GM18505 (cell line): ENCODE measurements around the gene RPL9.
"Not testable (repeated sequence)": the region's sequence is repeated elsewhere in the genome, so short reads cannot be mapped to it uniquely, and the experiment has no call there.

ENCODE experiments used
- ATAC-seq: cut with Tn5 transposase; IDR thresholded peaks from one replicate; pipeline ENCODE4 v1.9.1; 2021; ENCODE audit not compliant: unreplicated experiment
- POLR2A ChIP-seq: IDR thresholded peaks from 4 replicates; pipeline ENCODE4 v1.6.1; 2011; ENCODE audit warnings: borderline replicate concordance; ENCODE audit not compliant: insufficient read depth, insufficient read length; ENCODE audit errors: extremely low read depth

The RPL9 gene

DNA sequence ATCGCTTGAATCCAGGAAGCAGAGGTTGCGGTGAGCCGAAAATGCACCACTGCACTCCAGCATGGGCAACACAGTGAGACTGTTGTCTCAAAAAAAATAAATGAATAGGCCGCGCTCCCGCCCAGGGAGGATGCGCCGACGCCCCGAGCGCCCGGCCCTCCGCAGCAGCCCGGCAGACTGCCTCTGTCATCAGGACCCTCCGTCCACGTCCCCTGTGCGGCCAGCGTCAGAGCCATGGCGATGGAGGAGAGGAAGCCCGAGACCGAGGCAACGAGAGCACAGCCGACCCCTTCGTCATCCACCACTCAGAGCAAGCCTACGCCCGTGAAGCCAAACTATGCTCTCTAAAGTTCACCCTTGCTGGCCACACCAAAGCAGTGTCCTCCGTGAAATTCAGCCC is 21.5 kb upstream of the RPL9 start:
- ATAC-seq, result no peak
- no peak for TF ChIP-seq POLR2A

DNA sequence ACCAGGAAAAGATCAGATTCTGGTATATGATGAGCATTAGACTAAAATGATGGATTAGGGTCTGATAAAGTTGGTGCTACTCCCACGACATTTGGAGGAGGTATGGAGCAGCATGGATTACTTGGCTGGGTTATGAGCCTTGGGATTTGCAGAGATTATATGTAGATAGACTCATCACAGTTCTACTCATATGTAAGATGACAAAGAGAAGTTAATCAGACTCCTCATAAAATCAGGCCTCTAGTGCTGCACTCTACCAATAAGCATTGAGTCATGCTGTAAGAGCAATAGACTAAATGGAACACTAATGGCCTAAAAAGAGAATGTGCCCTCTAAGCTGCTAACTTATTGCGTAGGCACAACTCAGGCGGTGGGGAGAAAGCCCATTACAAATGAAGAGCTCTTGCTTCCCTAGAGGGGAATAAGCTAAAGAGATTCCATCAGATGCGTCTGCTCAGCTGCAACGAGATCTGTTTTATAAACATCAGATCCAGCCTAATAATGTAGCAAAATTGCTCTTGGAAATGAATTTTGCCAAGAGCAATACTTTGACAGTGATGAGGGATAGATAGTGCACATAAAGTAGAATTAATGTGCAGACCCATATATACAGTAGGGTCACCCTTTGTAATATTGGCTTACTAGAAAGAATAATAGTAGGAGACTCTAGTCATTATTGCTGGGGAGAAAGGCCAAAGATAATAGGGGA is 17.6 kb upstream of the RPL9 start:
- TF ChIP-seq POLR2A, result no peak
- ATAC-seq, result no peak

DNA sequence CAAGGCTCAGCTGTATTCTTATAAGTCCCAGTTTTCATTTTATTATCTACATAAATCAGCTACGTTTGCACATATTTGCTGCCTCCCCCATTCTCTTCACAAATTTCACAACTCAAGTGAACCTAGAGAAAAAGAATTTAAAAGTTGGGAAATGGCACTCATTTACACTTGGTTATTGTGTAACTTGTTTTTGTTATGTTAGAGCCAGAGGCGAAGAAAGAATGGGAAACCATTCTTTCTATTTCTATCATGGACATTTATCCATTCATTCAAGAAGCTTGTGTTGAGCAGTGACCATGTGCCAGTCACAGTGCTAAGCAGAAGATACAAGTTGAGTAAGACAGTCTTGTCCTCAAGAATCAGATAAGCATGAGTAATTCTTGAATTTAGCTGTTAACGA is 13.7 kb upstream of the RPL9 start:
- no peak for TF ChIP-seq POLR2A
- no peak for ATAC-seq

DNA sequence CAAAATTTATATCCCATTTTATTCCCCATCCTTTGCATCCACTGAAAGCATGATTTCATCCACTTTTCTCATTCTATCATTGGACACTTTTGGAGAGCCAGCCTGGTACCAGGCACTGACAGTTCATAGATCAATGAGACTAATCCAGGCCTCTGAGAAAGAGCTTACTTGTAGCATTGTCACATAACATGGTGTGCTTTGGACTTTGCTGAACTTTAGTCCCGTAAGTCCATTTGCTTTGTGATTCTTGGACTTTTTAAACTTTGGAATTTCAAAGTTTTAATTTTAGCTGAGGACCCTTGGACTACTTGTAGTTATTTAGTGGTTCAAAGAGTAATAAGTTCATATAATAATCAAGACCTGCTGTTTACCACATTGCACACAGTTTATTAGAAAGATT is 11.7 kb upstream of the RPL9 start:
- no peak for ATAC-seq
- TF ChIP-seq POLR2A, result no peak

DNA sequence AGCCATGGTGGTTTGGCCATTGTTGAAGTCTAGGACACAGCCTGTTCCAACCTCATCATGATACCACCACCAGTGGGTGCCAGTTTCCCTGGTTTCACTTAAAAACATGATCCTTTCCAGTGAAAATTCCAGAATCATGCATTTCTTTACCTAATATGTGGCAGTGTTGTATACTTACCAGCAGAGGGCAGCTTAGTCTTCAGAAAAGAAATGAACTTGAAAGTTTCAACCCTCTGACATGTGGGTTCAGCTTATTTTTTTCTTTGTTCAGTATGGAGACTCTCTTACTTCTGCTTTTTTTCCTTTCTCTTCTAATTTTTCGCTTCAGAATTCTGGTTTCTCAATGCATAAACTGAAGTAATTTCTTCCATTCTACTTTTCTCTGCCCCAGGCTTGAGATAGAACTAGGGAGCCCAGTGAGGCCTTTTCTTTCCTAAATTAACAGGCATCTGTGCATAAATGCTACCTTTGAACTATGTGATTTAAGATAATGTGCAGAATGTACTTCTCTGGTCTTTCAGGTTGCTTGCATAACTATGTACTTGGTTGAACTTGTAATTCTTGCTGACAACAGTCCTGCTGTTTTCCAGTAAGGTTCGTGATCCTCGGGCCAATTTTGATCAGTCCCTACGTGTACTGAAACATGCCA is 10.8 kb upstream of the RPL9 start:
- TF ChIP-seq POLR2A, result no peak
- peak; percentile 85 for ATAC-seq

DNA sequence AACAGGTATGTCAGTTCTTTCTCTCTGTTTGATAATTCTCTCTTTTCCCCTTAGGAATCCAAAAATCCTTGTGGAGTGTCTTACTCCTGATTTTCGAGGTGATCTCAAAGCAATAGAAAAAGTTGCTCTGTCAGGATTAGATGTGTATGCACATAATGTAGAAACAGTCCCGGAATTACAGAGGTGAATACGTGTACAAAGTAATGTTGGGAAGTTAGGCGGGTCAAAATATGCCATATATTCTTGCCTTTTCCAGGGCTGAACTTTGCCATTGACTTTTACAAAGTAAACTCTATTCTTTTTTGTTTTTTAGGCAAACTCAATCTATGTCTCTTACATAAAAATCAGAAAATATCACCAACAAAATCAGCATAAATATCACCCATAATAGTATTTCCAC is 8.7 kb upstream of the RPL9 start:
- ATAC-seq, result no peak
- TF ChIP-seq POLR2A, result no peak

DNA sequence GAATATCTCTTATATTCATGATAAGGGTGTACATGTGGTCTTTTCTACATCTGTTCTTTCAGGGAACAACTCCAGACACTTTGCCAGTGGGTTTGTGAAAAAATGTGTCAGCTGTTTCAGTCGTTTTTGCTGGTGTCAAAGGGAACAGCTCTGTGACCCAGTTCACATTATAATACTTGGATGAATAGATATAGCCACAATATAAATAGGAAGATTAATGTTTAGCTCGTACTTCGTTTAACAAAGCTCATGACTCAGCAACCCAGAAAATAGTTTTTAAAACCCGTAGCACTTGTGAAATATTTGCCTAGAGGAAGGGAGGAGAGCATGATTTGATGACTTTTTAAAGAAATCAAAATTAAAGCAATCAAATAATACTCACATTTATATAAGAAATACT is 8.0 kb upstream of the RPL9 start:
- TF ChIP-seq POLR2A, result no peak
- no peak for ATAC-seq

DNA sequence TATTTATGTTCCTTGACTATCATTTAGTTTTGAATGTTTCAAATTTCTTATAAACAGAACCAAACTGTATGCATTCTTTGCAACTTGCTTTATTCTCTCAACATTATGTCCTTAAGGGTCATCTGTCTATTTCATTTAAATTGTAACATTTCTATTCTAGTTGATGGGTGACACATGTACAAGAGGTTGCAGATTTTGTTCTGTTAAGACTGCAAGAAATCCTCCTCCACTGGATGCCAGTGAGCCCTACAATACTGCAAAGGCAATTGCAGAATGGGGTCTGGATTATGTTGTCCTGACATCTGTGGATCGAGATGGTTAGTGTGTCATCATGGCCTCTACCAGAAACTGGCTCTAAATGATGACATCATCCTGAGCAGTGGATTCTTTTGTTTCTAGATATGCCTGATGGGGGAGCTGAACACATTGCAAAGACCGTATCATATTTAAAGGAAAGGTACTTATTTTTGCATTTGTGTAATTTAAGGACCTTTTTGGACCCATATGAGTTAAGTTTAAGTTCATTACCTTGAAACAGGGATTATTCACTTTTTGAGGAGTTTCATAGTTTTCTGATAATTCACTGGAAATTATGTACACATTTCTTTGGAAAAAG is 6.3 kb upstream of the RPL9 start:
- ATAC-seq, result no peak
- TF ChIP-seq POLR2A, result no peak

DNA sequence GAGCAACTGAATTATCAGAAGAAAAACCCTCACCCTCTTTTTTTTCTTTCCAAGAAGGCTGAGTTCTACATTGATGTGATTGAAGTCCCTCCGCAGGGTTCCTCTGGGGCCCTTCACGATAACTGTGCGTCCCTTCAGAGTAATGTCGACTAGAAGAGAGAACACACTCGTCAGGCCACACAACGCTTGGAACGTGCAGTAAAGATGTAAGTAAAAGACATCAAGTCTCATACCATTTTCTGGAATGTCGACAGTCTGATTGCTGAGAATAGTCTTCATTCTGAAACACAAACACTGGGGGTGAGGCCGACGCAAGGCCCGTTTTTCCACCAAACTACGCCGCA is 589 bp downstream of the RPL9 start:
- not testable (repeated sequence) for ATAC-seq

DNA sequence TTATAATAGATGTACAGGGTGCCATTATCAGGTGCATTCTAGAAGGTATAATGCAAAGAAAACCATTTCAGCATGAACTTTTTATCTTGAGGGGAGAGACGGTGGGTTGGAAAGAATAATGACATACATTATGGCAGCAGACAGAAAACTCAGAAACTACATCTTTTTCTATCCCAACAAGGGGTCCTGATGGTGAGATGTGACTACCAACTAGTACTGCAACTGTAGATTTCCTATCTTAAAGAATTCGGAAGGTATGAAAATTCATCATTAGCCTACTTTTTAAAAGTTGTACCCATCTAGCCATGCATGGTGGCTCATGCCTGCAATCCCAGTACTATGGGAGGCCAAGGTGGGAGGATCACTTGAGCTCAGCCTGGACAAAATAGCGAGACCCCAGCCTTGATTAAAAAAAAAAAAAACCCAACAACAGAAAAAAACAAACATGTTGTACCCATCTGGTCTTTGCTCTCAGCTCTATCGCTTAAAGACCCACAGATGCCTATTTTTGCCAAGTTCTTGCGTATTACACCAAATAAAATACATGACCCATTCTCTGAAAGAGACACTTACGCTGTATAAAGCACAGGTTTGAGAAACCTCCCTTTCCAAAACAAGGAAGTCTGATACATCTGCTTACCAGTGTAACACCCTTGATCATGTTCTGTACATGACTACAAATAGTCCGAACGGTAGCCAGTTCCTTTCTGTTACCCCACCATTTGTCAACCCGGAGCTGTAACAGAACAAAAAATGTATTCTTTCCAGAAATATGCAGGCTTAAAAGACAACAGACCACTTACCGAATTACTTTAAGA is 1.6 kb downstream of the RPL9 start:
- no peak for TF ChIP-seq POLR2A
- no peak for ATAC-seq

DNA sequence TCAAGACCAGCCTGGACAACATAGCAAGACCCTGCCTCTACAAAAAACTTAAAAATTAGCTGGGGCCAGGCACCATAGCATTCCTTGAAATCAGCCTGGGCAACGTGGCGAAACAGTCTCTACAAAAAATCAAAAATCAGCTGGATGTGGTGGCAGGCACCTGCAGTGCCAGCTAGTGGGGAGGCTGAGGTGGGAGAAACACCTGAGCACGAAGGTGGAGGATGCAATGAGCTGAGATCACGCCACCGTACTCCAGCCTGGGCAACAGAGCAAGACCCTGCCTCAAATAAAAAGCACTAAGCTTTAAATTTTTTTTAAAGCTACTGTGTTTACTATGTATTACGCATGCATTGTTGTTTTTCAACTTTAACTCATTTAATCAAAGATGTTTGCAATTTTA is 3.2 kb downstream of the RPL9 start:
- ATAC-seq, result no peak
- TF ChIP-seq POLR2A, result peak; percentile 16

DNA sequence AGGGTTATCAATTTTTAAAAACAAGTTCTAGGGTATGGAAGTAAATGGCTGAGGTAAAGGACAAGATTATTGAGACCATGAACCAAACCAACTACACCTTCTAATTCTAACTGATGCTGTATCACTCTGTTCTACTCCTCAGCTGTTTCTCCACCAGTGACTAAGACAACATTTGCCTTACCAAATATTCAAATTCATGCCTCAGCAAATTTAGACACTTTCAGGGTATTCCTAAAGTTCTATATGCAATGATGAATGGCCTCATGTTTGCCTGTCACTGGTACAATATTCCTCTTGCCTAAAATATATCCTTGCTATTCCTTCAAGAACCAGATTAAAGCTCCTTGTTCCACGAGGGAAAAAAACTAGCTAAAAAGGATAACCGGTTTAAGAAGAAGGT is 5.0 kb downstream of the RPL9 start:
- no peak for ATAC-seq
- no peak for TF ChIP-seq POLR2A

DNA sequence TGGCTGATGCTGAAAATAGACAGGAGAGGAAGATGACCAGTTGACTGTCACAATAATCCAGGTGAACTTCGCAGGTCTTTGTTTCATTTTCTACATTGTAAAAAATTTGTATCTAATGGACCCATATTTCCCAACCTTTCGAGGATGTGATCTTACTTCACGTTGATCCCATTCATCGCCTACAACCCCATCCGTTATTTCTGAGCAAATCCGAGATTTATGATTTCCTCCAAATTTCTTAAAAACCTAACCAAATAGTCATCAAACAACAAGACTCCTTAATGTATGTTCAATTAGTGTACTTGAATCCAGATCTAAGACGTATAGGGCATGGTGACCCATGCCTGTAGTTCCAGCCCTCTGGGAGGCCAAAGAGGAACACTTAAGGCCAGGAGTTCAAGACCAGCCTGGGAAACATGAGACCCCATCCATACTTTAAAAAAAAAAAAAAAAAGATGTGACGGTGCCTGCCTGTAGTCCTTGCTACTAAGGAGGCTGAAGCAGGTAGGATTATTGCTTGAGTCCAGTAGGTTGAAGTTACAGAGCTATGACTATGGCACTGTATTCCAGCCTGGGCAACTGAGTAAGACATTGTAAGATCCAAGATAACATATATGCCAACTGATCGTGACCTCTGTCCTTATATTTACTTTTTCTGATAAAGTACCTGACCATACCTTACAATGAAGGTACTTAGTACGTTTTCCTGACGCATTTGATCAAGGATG is 5.7 kb downstream of the RPL9 start:
- ATAC-seq, result no peak
- peak; percentile 56 for TF ChIP-seq POLR2A
